ENCODE data around the gene KARS1.

GRCh38 chr16:75632857-75633256 is 14.6 kb downstream of the KARS1 start:
- TF ChIP-seq, protein P1, sequence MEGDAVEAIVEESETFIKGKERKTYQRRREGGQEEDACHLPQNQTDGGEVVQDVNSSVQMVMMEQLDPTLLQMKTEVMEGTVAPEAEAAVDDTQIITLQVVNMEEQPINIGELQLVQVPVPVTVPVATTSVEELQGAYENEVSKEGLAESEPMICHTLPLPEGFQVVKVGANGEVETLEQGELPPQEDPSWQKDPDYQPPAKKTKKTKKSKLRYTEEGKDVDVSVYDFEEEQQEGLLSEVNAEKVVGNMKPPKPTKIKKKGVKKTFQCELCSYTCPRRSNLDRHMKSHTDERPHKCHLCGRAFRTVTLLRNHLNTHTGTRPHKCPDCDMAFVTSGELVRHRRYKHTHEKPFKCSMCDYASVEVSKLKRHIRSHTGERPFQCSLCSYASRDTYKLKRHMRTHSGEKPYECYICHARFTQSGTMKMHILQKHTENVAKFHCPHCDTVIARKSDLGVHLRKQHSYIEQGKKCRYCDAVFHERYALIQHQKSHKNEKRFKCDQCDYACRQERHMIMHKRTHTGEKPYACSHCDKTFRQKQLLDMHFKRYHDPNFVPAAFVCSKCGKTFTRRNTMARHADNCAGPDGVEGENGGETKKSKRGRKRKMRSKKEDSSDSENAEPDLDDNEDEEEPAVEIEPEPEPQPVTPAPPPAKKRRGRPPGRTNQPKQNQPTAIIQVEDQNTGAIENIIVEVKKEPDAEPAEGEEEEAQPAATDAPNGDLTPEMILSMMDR (IDR thresholded peaks at IDR 0.05): no peak
- no peak for TF ChIP-seq POLR2A (IDR thresholded peaks at IDR 0.05)

All from body of pancreas (tissue), 4 donors.